ENCODE measurements around the gene ARFIP1. TPM values are rescaled to one million over a fixed set of nuclear protein-coding genes. Genes with fewer than 3 reads are reported as not detected.

The ARFIP1 gene
- total and polyA plus RNA-seq, 2 of the 8 experiments (the other 6 are each of a cell fraction or from before 2014, with no cell fraction given), result 13.5 to 38.0 TPM

GRCh38 chr4:152795891-152796290 lies 16.1 kb downstream of the ARFIP1 start:
- Histone ChIP-seq H4K5ac (ENCODE audit: insufficient read length, low read depth, low read length) (no peak overlapping the region), H2AK5ac (ENCODE audit: low read depth, low read length) (no peak overlapping the region), H2BK5ac (ENCODE audit: low read depth, low read length) (no peak overlapping the region), H3K14ac (ENCODE audit: insufficient read length) (no peak overlapping the region), H2BK15ac (ENCODE audit: low read length) (no peak overlapping the region), H3K23me2 (ENCODE audit: low read depth, low read length) (no peaks in the 10 kb centered on the region), H3K4me3 (ENCODE audit: extremely low read depth in 1 of 4, insufficient read depth in 2 of 4, low read depth in 3 of 4, low read length in 4 of 4) (no peak overlapping the region), H2BK20ac (ENCODE audit: low read length) (no peak overlapping the region), H3K4me2 (ENCODE audit: insufficient read depth in 1 of 2, low read depth in 2 of 2, low read length in 2 of 2) (no peak overlapping the region), H4K91ac (replicated peaks; ENCODE audit: insufficient read length, low read length) (no peak overlapping the region), H3K36me3 (ENCODE audit: control insufficient read depth in 2 of 4, insufficient read depth in 4 of 4, low read length in 3 of 4) (no peaks in the 10 kb centered on the region), H3K27ac (ENCODE audit: low read depth, low read length) (no peak overlapping the region), H3K23ac (ENCODE audit: insufficient read length) (no peak overlapping the region), H3K4ac (replicated peaks; ENCODE audit: insufficient read length, low read depth, low read length) (no peak overlapping the region), H3K79me1 (ENCODE audit: low read depth, low read length) (no peaks in the 10 kb centered on the region), H2BK120ac (replicated peaks; ENCODE audit: low read depth, low read length) (no peak overlapping the region), H3K4me1 (replicated peaks in 1 of 4; ENCODE audit: control insufficient read depth in 3 of 4, insufficient read depth in 4 of 4, low read length in 3 of 4) (peaks cover 0 to 4% (median 1%) of the 10 kb centered on the region in 4 experiments; a peak in 3 of 7 replicates), H3K18ac (ENCODE audit: extremely low read depth, low read length) (no peak overlapping the region), H2AFZ (ENCODE audit: low read length) (no peak overlapping the region), H2BK12ac (ENCODE audit: low read depth, low read length) (no peak overlapping the region), H4K8ac (ENCODE audit: extremely low read depth, insufficient read depth, low read length) (no peak overlapping the region), H3K9ac (replicated peaks in 1 of 4; ENCODE audit: extremely low read depth in 1 of 4, low read depth in 3 of 4, low read length in 3 of 4) (no peak overlapping the region), H3K79me2 (ENCODE audit: control insufficient read depth in 1 of 2, insufficient read depth in 2 of 2, low read length in 2 of 2) (peaks cover 0 to 89% of the 10 kb centered on the region in 2 experiments; a peak in 3 of 4 replicates), H3K9me3 (ENCODE audit: insufficient read depth in 2 of 2, low read depth in 1 of 2, low read length in 1 of 2) (no peaks in the 10 kb centered on the region), H3K56ac (replicated peaks; ENCODE audit: insufficient read length, low read depth, low read length) (no peak overlapping the region), H3K27me3 (replicated peaks in 1 of 4; ENCODE audit: control insufficient read depth in 3 of 4, extremely low read depth in 1 of 4, insufficient read depth in 3 of 4, low read length in 3 of 4) (no peaks in the 10 kb centered on the region), H4K20me1 (replicated peaks in 1 of 2; ENCODE audit: control insufficient read depth in 1 of 2, insufficient read depth in 2 of 2, low read length in 2 of 2) (no peaks in the 10 kb centered on the region)
- ChIA-PET CTCF (ENCODE audit: partially characterized antibody) (no interaction called here), POLR2A (ENCODE audit: partially characterized antibody) (no interaction called here)
- no peak for FAIRE-seq
- no peak for DNase-seq (ENCODE audit: low read depth in 1 of 2, low spot score in 2 of 2)
- TF ChIP-seq CBX5 (IDR thresholded peaks at IDR 0.05; ENCODE audit: low read depth, low read length), result no peak
- no peak for TF ChIP-seq KDM5A (IDR thresholded peaks at IDR 0.05; ENCODE audit: low read length)
- no peak for TF ChIP-seq SUZ12 (IDR thresholded peaks at IDR 0.05; ENCODE audit: low read length)
- no peak for TF ChIP-seq RBBP5 (IDR thresholded peaks at IDR 0.05; ENCODE audit: borderline replicate concordance, low read depth, low read length)
- no peak for TF ChIP-seq SP4 (IDR thresholded peaks at IDR 0.05; ENCODE audit: low read length)
- TF ChIP-seq, protein P1, sequence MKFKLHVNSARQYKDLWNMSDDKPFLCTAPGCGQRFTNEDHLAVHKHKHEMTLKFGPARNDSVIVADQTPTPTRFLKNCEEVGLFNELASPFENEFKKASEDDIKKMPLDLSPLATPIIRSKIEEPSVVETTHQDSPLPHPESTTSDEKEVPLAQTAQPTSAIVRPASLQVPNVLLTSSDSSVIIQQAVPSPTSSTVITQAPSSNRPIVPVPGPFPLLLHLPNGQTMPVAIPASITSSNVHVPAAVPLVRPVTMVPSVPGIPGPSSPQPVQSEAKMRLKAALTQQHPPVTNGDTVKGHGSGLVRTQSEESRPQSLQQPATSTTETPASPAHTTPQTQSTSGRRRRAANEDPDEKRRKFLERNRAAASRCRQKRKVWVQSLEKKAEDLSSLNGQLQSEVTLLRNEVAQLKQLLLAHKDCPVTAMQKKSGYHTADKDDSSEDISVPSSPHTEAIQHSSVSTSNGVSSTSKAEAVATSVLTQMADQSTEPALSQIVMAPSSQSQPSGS (IDR thresholded peaks at IDR 0.05; ENCODE audit: low read length), result no peak
- no peak for TF ChIP-seq NRF1 (IDR thresholded peaks at IDR 0.05; ENCODE audit: low read depth, low read length)
- 92% methylated on average over 3 of the region's 3 CpGs; no CpG with 5 or more reads in 1 of the 2 experiments for WGBS, 2 experiments (ENCODE audit: extremely low coverage in 1 of 2, insufficient coverage in 1 of 2, insufficient read length in 1 of 2, insufficient replicate concordance in 2 of 2, low coverage in 1 of 2, low lambda C conversion rate in 2 of 2, missing lambda C conversion rate in 1 of 2)
